ENCODE measurements around the gene SRSF6.

- TF ChIP-seq CTCF (IDR thresholded peaks at IDR 0.05) (no peak), EZH2 (IDR thresholded peaks at IDR 0.05) (no peak), EZH2phosphoT487 (IDR thresholded peaks at IDR 0.05) (no peak)
Measured at GRCh38 chr20:43409577-43409913, 48.2 kb upstream of the SRSF6 start.
